Activated T-cell treated with anti-CD3 and anti-CD28 coated beads for 24 hours (primary cell): Measurements from ENCODE around the gene MAST3.
A peak's percentile ranks its signal among the peaks of the same experiment; 100 is the strongest.

Experiments
- DNase-seq: peaks from one replicate; pipeline ENCODE4 v3.0.0-alpha.2; 2020; ENCODE audit warnings: low read depth

The MAST3 gene

DNA sequence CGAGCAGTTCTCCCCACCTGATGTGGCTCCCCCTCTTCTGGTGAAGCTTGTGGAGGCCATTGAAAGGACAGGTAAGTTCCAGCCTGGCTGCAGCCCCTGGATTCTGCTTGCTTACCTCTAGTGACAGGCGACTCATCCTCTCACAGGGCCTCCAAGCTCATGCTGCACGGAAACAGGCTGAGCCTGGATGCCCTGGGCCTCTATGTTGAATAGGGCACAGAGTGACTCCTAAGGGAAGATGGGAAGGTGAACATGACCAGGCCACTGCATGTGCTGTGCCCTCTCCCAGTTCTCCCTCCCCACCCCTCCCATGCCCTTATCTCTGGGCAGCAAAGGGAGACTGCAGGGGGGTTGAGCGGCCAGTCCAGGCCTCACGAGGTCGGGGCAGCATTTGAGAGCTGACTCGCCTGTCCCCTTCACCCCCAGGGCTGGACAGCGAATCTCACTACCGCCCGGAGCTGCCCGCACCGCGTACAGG, 63.0 kb downstream of the MAST3 start:
- no peak for DNase-seq

GRCh38 chr19:18160971-18161635, 63.5 kb downstream of the MAST3 start:
- peak; percentile 76 for DNase-seq

DNA sequence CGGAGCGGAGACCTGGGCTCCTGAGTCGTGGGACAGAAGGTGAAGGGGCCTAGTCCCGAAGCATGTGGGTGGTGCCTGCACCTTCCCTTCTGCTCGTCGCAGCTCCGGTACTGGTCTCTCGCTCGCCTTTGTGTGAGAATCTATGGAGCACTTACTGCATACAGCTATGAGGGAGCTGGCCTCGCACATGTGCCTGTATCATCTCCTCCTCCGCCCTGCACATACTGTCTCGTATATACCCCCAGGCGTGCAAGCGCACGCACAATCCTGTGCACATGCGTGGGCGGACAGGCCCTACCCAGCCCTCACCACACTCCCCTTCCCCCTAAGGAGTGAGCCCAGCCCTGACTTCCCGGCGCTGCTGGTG, 64.0 kb downstream of the MAST3 start:
- no peak for DNase-seq

- DNase-seq, result no peak
Measured at GRCh38 chr19:18164072-18164471, 66.5 kb downstream of the MAST3 start.

GRCh38 chr19:18165794-18166544, 68.4 kb downstream of the MAST3 start:
- DNase-seq, result no peak

- DNase-seq, result no peak
Measured at GRCh38 chr19:18167011-18167410, 69.4 kb downstream of the MAST3 start.

GRCh38 chr19:18167975-18168645, 70.5 kb downstream of the MAST3 start:
- no peak for DNase-seq

GRCh38 chr19:18168673-18169381, 71.2 kb downstream of the MAST3 start:
- DNase-seq, result no peak

DNA sequence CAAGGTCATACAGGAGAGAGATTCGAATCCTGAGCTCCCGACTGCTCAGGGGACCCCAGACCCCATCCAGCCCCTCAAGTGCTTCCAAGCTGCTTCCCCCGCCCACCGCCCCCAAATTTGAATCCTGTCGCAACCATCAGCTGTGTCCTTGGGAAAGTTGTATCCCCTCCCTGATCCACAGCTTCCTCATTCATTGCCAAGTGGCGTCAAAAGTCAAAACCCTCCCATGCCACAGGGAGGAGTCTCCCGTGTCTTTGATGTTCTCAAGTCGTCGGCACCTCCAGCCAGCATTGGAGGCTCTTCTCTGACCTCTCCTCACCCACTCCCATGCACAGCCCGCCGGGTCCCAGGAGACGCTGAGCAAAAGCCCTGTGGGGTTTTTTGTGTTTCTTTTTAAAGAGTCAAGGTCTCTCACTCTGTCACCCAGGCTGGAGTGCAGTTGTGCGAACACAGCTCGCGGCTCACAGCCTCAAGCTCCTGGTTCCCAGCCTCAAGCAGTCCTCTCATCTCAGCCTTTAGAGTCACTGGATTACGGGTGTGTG, 73.2 kb downstream of the MAST3 start:
- no peak for DNase-seq

DNA sequence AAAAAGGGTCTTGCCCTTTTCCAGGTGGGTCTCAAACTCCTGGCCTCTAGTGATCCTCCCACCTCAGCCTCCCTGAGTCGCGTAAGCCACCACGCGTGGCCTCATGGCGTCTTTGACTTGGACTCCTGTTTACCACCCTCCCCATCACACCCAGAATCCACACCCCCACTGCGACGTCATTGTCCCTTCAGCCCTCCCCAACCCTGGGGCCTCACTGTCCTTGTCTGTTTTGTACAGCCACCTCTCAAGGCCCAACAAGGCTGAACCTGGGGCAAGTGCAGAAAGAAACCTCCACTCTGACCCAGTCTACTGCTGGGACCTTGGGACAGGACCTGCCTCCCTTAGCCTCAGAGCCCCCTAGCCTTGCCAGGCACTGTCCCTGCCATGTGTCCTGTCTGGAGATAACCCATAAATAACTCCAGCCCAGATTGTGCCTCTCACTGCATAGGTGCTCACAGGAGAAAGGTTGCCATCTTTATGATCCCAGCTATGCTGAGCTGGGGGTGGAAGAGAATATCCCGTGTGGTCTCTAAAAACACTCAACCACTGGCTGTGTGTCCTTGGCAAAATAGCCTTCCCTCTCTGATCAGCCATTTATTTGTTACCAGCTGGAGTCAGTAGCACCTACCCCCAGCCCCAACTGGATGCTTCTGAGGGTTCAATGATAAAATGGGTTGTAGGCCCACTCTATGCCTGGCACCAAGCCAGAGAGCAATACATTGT, 74.2 kb downstream of the MAST3 start:
- DNase-seq, result no peak

DNA sequence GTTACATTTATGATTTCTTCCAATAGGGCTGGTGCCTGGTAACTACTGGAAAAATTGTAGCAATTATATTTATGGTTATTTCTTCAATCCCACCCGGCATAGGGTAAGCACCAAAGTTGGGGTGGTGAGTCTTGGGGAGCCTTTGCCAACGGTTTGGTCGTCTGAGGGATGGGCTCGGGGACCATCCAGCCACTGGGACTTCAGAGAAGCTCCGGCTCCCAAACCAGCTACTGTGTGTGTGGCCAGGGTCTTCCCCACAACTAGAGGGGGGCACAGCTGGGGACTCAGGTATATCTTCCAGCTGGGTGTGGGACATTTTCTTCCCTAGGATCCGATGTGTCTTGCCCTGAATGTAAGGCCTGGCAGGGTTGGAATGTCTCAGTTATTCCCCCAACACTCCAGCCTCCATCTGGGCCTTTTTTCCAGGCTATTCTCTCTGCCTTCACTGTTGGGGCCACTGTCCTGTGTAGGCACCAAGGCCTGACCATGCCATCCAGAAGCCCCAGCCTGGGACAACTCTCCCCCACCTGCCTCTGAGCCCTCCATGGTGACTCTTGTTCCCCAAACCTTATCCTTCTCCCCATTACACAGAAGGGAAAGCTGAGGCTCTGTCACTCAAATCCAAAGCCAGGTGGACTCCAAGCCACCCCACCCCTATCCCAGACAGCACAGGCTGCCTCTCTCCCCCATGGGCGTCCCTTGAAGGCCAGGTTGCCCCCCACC, 74.9 kb downstream of the MAST3 start:
- no peak for DNase-seq

DNA sequence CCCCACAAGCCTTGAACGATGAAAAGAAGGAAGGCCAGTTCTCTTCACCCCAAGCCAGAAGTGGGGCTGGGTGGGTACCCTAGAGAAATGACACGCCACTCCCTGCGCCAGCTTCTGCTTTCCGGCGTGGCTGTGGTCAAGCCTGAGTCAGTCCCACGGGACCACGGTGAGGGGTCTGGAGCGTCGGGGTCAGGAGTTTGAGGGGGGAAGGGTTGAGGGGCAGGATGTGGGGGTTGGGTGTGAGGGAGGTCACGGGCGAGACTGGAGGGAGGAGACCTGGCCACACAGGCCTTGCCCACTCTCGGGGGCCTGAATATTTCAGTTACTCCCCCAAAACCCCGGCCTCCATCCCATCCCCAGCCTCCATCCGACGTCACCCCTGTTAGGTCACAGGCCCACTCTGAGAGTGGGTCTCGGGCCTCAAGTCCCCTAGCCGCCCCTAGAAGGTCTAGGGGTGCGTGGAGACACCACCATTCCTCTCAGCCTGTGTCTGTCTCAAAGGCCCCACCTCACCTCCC, 75.5 kb downstream of the MAST3 start:
- DNase-seq, result no peak

DNA sequence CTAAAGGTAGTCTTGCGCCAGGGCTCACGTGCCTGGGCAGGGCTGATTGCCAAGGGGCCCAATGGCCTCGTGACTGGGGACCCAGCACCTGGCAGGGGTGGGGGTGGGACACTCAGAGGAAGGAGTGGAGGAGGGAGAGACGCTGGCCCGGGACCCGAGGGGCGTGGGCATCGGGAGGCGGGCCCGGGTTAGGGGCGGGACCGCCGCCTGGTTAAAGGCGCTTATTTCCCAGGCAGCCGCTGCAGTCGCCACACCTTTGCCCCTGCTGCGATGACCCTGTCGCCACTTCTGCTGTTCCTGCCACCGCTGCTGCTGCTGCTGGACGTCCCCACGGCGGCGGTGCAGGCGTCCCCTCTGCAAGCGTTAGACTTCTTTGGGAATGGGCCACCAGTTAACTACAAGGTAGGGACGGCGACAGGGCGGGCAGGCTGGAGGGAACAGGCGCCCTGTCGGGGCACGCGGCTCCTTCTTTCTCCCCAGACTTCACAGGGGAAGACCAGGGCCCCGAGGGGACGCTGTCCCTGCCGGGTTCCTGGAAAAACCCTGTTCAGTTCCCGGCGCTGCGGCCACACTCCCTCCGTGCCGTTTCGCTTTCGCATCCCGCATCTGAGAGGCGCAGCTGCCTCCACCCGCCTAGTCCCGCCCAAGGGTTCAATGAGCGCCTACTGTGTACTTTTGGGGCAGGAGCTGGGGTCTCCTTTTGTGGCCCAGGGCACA, 76.2 kb downstream of the MAST3 start, which contains the start of gene IFI30:
Gene IFI30, plus strand, starts transcription at position 242 of the 717 bp plus-strand sequence. Its CDS starts 29 bp downstream, at position 271.
- peak; percentile 47 for DNase-seq

DNA sequence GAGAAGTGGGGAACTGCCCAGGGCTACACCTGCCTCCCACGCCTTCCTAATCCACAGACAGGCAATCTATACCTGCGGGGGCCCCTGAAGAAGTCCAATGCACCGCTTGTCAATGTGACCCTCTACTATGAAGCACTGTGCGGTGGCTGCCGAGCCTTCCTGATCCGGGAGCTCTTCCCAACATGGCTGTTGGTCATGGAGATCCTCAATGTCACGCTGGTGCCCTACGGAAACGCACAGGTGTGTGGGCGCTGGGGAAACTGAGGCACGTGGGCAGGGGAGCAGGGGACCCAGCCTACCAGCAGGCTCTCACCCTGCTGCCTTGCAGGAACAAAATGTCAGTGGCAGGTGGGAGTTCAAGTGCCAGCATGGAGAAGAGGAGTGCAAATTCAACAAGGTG, 77.4 kb downstream of the MAST3 start:
- no peak for DNase-seq

GRCh38 chr19:18176367-18177310, 79.1 kb downstream of the MAST3 start:
- DNase-seq, result no peak

DNA sequence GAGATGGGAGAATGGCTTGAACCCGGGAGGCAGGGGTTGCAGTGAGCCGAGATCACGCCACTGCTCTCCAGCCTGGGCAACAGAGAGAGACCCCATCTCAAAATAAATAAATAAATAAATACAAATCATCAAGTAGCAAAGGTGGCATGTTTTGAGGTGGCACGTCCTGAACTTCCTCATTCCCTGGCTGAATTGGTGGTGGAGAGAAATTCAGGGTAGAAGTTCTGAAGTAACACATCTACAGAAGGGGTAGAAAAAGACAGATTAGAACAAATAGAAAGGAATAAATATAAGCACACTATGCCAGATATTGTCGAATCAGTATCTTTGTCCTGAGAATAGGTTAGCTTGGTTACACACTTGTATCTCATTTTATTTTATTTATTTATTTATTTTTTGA, 82.4 kb downstream of the MAST3 start:
- no peak for DNase-seq

DNA sequence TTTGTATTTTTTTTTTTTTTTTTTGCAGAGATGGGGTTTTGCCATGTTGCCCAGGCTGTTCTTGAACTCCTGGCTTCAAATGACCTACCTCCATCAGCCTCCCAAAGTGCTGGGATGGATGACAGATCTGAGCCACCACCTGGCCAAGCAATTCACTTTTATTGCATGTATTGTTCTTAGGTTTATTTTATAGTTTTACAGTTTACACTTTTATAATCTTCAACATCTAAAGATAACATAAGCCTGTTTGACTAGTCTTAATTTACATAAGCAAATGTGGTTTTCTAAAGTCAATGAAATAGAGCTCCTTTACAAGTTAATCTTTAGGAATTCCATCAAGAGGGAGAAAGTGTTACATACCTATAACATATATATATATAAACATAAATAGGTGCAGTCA, 86.0 kb downstream of the MAST3 start:
- DNase-seq, result no peak

- DNase-seq, result no peak
Measured at GRCh38 chr19:18185538-18185937, 88.0 kb downstream of the MAST3 start.

- no peak for DNase-seq
Measured at GRCh38 chr19:18190278-18190677, 92.7 kb downstream of the MAST3 start.
